ENCODE measurements around the gene KCNJ6.

The KCNJ6 gene

DNA sequence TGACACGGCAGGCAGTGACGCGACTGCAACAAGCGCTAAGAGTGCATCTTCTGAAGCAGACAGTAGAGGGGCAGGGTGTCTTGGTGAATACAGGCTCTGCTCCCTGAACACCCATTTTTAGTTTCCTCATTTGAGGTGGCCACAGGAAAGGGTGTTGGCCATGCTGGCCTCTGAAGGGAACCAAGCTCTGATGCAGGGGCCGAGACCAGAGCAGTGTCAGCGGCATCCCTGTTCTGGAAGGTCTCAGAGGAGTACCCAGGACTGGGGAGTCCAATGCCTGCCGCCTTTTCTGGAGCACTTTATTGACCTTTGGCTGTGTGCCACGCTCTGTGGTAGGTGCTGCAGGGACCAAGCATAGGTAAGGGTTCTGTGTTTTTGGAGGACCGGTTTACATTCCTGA, 100.4 kb downstream of the KCNJ6 start:
- no peak overlapping the region for H3K4me3 ChIP-seq (ENCODE audit: low read depth, low read length)
- TF ChIP-seq MAX (IDR thresholded peaks at IDR 0.05; ENCODE audit: low read depth, low read length), result no peak
- DNase-seq (ENCODE audit: low read depth), result peak; percentile 1

DNA sequence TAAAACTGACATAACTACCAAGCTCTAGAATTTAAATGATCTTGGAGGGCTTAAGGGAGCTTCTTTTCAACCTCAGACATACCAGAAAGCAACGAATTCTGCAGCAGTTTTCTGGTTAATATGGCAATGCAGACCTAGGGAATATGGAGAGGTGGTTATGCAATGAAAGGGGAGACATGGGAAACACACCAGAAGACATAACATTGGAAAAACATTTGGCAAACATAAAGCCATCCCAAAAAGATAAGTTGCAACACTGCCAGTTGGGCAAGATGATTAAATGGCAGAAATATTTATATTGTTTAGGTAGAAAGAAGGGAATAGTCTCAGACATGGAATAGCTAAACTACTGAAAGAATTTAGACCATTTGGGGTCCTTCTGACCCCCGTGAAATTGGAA, 104.5 kb downstream of the KCNJ6 start:
- TF ChIP-seq POLR2A (IDR thresholded peaks at IDR 0.05; ENCODE audit: extremely low read depth, insufficient read length) (no peak), MYC (IDR thresholded peaks at IDR 0.05; ENCODE audit: low read depth, low read length) (no peak), MAX (IDR thresholded peaks at IDR 0.05; ENCODE audit: low read depth, low read length) (no peak)
- TF ChIP-seq, protein P1, sequence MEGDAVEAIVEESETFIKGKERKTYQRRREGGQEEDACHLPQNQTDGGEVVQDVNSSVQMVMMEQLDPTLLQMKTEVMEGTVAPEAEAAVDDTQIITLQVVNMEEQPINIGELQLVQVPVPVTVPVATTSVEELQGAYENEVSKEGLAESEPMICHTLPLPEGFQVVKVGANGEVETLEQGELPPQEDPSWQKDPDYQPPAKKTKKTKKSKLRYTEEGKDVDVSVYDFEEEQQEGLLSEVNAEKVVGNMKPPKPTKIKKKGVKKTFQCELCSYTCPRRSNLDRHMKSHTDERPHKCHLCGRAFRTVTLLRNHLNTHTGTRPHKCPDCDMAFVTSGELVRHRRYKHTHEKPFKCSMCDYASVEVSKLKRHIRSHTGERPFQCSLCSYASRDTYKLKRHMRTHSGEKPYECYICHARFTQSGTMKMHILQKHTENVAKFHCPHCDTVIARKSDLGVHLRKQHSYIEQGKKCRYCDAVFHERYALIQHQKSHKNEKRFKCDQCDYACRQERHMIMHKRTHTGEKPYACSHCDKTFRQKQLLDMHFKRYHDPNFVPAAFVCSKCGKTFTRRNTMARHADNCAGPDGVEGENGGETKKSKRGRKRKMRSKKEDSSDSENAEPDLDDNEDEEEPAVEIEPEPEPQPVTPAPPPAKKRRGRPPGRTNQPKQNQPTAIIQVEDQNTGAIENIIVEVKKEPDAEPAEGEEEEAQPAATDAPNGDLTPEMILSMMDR (IDR thresholded peaks at IDR 0.05; ENCODE audit: low read depth, low read length), result no peak
- no peak overlapping the region for H3K4me3 ChIP-seq (ENCODE audit: low read depth, low read length)
- no peak for DNase-seq (ENCODE audit: low read depth)

DNA sequence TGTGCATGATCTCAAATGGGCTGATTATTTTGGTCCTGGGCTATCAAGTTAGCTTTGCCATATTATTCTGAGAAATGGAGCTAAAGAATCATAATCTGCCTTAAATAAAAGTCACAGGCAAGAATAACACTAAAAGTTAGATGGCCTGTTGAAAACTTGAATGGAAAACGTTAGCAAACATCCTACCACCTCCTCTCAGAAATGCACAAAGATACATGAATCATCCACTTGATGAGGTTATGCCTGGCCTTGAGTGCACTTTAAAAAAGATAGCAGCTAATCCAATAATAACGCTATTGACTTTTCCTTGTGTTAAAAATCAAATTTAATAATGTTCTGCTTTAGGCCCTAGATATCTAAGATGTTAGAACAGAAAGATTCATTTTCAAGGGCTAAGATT, 108.0 kb downstream of the KCNJ6 start:
- no peak overlapping the region for H3K4me3 ChIP-seq (ENCODE audit: low read depth, low read length)
- TF ChIP-seq MAX (IDR thresholded peaks at IDR 0.05; ENCODE audit: low read depth, low read length), result no peak
- no peak for TF ChIP-seq MYC (IDR thresholded peaks at IDR 0.05; ENCODE audit: low read depth, low read length)
- TF ChIP-seq POLR2A (IDR thresholded peaks at IDR 0.05; ENCODE audit: extremely low read depth, insufficient read length), result no peak
- TF ChIP-seq, protein P1 (IDR thresholded peaks at IDR 0.05; ENCODE audit: low read depth, low read length), result no peak
- DNase-seq (ENCODE audit: low read depth), result no peak

DNA sequence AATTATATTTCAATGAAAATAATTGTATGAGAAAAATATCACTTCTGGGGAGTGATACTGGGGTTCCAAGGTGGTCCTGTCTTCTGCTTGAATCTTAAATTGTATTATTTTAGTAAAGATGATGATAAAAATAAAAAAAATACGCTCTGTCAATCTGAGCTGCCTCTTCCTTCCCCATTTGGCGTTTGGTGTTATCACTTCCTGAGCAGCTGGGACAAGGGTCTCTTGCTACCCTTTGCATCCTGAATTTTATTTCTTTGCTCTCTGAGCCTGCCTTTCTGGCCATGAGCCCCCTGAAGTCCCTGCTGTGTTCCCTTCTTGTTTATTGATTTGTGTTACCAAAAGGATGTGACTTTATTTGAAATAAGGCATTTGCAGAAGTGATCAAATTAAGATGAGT, 111.0 kb downstream of the KCNJ6 start:
- DNase-seq (ENCODE audit: low read depth), result no peak
- TF ChIP-seq MAX (IDR thresholded peaks at IDR 0.05; ENCODE audit: low read depth, low read length) (no peak), MYC (IDR thresholded peaks at IDR 0.05; ENCODE audit: low read depth, low read length) (no peak), POLR2A (IDR thresholded peaks at IDR 0.05; ENCODE audit: extremely low read depth, insufficient read length) (no peak)
- TF ChIP-seq, protein P1 (IDR thresholded peaks at IDR 0.05; ENCODE audit: low read depth, low read length), result no peak
- H3K4me3 ChIP-seq (ENCODE audit: low read depth, low read length), result no peak overlapping the region

- no peak for DNase-seq (ENCODE audit: low read depth)
- TF ChIP-seq, protein P1 (IDR thresholded peaks at IDR 0.05; ENCODE audit: low read depth, low read length), result no peak
- TF ChIP-seq MAX (IDR thresholded peaks at IDR 0.05; ENCODE audit: low read depth, low read length) (no peak), MYC (IDR thresholded peaks at IDR 0.05; ENCODE audit: low read depth, low read length) (no peak), POLR2A (IDR thresholded peaks at IDR 0.05; ENCODE audit: extremely low read depth, insufficient read length) (no peak)
- H3K4me3 ChIP-seq (ENCODE audit: low read depth, low read length), result no peak overlapping the region
Measured at GRCh38 chr21:37804001-37804400, 112.3 kb downstream of the KCNJ6 start.

DNA sequence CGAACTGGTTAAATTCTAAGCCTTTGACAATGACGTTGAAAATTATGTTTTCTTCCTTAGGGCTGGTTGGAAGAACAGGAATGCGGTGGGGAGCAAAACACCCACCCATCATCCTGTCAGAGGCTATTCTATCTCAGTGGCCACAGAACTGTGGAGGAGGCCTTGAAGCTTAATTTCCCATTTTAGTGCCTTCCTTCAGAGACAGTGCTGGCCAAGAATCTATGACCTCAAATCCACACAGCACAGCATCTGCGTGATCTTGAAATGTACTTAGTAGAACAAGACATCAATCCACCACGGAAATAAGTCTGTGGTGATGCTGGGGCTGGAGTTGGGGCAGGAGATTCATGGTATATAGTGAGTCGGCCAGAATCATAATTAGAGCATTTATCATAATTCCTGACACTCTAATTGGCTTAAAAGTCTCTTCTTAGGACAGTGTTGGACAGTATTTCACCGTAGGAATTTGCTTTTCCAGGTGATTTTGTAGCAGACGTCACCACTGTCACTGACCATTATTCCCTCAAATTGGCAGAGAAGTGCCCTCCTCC, 113.1 kb downstream of the KCNJ6 start:
- DNase-seq (ENCODE audit: low read depth), result no peak

More for the DNA sequence above, 113.1 kb downstream of the KCNJ6 start:
- TF ChIP-seq MAX (IDR thresholded peaks at IDR 0.05; ENCODE audit: low read depth, low read length), result no peak
- TF ChIP-seq POLR2A (IDR thresholded peaks at IDR 0.05; ENCODE audit: extremely low read depth, insufficient read length), result no peak
- TF ChIP-seq, protein P1 (IDR thresholded peaks at IDR 0.05; ENCODE audit: low read depth, low read length), result no peak
- no peak for TF ChIP-seq MYC (IDR thresholded peaks at IDR 0.05; ENCODE audit: low read depth, low read length)
- no peak overlapping the region for H3K4me3 ChIP-seq (ENCODE audit: low read depth, low read length)
